Brain microvascular endothelial cell (primary cell): ENCODE results near the gene ISG20.

ENCODE experiments used
- DNase-seq: peaks from one replicate; pipeline ENCODE4 v3.0.0-alpha.2; 2020
- H3K27ac ChIP-seq: fragments of 250-450 bp; sonication (Bioruptor Pico); 2 replicates; pipeline ENCODE4 v1.5.1; 2020; ENCODE audit warnings: mild to moderate bottlenecking, moderate library complexity
- H3K27me3 ChIP-seq: fragments of 250-450 bp; sonication (Bioruptor Pico); replicated peaks from 2 replicates; pipeline ENCODE4 v1.5.1; 2020; ENCODE audit warnings: mild to moderate bottlenecking
- H3K36me3 ChIP-seq: fragments of 250-450 bp; sonication (Bioruptor Pico); replicated peaks from 2 replicates; pipeline ENCODE4 v1.5.1; 2020; ENCODE audit warnings: mild to moderate bottlenecking
- H3K4me3 ChIP-seq: 2 replicates; pipeline ENCODE4 v1.5.1; 2011; ENCODE audit warnings: low read depth, mild to moderate bottlenecking, control low read depth, low read length, moderate library complexity
- in situ Hi-C: cut with HindIII; loops from 2 replicates; pipeline ENCODE4 v1.10.0; 2017; ENCODE audit warnings: low sequenced_read_pairs, low pct_ligation_motif_present
- TF ChIP-seq, protein P1 (sequence below): IDR thresholded peaks from 2 replicates; pipeline ENCODE4 v1.5.1; 2011; ENCODE audit warnings: low read depth, mild to moderate bottlenecking, moderate library complexity, low read length, control low read depth, inconsistent platforms; ENCODE audit errors: missing control alignments

Gene ISG20

DNA sequence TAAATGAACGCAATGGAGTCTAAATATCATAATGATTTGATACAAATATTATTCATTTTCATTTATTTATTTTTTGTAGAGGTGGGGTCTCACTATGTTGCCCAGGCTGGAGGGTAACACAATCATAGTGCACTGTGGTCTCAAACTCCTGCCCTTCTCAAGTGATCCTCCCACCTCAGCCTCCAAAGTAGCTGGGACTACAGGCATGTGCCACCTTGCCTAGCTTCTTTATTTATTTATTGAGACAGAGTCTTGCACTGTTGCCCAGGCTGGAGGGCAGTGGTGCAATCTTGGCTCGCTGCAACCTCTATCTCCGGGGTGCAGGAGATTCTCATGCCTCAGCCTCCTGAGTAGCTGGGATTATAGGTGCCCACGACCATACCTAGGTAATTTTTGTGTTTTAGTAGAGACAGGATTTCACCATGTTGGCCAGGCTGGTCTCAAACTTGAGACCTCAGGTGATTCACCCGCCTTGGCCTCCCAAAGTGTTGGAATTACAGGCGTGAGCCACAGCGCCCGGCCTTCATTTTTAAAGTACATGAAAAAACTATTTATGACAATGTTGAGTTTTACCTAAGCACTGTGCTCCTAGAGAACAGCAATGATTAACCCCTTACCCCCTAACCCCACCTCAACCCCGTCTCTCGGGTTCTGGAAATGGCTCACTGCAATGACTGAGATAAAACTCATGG, 21.6 kb upstream of the ISG20 start:
- in situ Hi-C loops = no loop called here
- Histone ChIP-seq H3K4me3 (no peak overlapping the region), H3K36me3 (no peaks in the 10 kb centered on the region), H3K27ac (no peak overlapping the region), H3K27me3 (no peaks in the 10 kb centered on the region)
- DNase-seq = no peak
- TF ChIP-seq, protein P1, sequence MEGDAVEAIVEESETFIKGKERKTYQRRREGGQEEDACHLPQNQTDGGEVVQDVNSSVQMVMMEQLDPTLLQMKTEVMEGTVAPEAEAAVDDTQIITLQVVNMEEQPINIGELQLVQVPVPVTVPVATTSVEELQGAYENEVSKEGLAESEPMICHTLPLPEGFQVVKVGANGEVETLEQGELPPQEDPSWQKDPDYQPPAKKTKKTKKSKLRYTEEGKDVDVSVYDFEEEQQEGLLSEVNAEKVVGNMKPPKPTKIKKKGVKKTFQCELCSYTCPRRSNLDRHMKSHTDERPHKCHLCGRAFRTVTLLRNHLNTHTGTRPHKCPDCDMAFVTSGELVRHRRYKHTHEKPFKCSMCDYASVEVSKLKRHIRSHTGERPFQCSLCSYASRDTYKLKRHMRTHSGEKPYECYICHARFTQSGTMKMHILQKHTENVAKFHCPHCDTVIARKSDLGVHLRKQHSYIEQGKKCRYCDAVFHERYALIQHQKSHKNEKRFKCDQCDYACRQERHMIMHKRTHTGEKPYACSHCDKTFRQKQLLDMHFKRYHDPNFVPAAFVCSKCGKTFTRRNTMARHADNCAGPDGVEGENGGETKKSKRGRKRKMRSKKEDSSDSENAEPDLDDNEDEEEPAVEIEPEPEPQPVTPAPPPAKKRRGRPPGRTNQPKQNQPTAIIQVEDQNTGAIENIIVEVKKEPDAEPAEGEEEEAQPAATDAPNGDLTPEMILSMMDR = no peak

DNA sequence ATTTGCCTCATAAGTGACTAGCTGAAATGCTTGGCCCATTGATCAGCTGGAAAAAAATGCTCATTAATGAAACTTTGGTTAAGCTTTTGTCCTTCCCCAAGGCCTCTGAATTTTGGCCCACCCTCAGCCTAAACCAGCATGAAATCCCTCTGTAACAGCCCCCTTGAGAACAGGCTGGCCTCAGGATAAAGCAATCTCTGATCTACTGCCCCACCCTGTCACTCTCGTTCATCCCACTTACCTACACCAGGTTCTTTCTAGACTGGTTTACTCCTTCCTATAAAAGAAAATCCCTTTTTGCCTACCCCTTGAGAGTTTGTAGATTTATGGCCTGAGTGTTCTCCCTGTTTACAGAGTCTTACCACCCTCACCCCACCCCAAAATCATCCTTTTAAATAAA, 21.0 kb upstream of the ISG20 start:
- no peak for DNase-seq
- H3K4me3 ChIP-seq = no peak overlapping the region
- no peak overlapping the region for H3K27ac ChIP-seq
- H3K36me3 ChIP-seq = no peaks in the 10 kb centered on the region
- TF ChIP-seq, protein P1 = no peak
- no peaks in the 10 kb centered on the region for H3K27me3 ChIP-seq
- in situ Hi-C loops = no loop called here

DNA sequence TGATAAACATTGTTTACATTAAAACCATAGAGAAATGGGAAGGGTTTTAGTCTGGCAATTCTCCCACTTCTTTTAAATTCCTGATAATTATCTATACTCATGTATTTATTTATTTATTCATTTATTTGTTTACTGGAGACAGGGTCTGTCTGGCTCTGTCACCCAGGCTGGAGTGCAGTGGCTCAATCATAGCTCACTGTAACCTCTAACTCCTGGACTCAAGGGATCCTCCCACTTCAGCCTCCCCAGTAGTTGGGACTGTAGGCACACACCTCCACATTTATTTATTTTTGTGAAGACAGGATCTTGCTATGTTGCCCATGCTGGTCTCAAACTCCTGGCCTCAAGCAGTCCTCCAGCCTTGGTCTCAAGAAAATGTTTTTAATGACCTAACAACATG, 20.1 kb upstream of the ISG20 start:
- DNase-seq = no peak

DNA sequence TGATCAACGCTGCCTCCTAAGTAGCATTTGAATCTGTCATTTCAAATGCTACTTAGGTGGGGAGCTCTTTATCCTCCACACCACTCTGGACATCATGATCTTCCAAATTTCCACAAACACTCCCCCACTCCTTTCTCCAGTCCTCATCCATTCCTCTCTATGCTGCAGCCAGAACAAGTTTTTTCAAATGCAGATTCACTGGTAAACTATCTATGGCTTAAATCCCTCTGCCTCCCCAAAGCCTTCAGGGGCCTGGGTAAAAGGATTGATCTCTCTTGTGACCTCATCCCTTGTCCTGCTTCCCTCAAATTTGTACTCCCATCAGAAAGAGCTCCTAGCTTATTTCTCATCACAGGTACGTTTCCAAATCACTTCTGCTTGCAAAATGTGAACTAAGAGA, 19.0 kb upstream of the ISG20 start:
- in situ Hi-C loops = no loop called here
- TF ChIP-seq, protein P1 = no peak

More for the DNA sequence above, 20.1 kb upstream of the ISG20 start:
- in situ Hi-C loops = no loop called here
- Histone ChIP-seq H3K36me3 (peaks cover 3% of the 10 kb centered on the region), H3K27ac (no peak overlapping the region), H3K27me3 (no peaks in the 10 kb centered on the region), H3K4me3 (no peak overlapping the region)
- TF ChIP-seq, protein P1 = no peak

DNA sequence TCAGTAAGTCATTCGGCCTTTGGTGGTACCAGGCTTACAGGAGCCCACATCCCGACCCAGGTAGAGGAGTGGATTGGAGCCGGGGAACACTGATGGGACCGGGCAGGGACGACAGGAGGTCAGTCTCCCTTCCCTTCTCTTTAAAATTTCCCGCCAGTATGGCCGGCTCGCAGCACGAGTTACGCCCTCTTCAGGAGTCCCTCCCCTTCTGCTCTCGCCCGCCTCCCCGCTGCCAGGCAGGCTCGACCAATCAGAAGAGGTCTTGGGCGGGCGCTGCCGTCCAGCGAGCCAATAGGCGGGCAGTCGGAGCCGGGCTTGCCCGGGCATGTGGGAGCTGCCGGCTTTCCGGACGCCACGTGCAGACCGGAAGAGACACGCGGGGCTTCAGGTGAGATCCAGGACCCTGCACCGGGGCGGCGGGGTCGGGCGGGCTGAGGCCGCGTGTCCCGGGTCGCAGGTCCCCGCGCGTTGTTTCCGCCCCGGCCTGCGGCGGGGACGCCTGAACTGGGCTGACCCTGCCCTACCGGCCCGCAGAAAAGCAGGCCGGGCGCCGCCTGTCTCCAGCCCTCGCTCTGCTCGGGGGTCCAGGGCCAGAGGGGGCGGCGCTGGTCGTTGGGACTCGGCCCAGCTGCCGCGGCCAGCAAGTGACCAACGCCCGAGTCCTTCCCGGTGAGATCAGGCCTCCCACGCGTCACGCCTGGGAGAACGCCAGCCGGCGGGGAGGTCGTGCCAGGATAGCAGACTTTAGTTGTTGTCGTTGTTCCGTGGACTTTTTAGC, 17.6 kb upstream of the ISG20 start, which contains the start of gene AEN:
Gene AEN (plus strand): TSS at position 346 of the 778 bp plus-strand sequence. CDS start 4,870 bp downstream, outside the sequence.
- H3K27ac ChIP-seq = peak within 1 kb of the TSS; percentile 96
- H3K36me3 ChIP-seq = peaks cover 8% of the 10 kb centered on the region
- TF ChIP-seq, protein P1 = no peak
- in situ Hi-C loops = no loop called here
- H3K4me3 ChIP-seq = peak within 1 kb of the TSS; percentile 89
- peak; percentile 93 for DNase-seq
- H3K27me3 ChIP-seq = no peaks in the 10 kb centered on the region

More for the DNA sequence above, 19.0 kb upstream of the ISG20 start:
- peaks cover 7% of the 10 kb centered on the region for H3K36me3 ChIP-seq
- no peaks in the 10 kb centered on the region for H3K27me3 ChIP-seq
- no peak overlapping the region for H3K4me3 ChIP-seq
- DNase-seq = no peak
- no peak overlapping the region for H3K27ac ChIP-seq
